GM19455 (cell line): ENCODE results near the gene LILRB4.
"Not testable (repeated sequence)": the region's sequence is repeated elsewhere in the genome, so short reads cannot be mapped to it uniquely, and the experiment has no call there.

Experiments used
- ATAC-seq: cut with Tn5 transposase; IDR thresholded peaks from one replicate; pipeline ENCODE4 v1.9.1; 2021; ENCODE audit not compliant: unreplicated experiment

LILRB4 gene

DNA sequence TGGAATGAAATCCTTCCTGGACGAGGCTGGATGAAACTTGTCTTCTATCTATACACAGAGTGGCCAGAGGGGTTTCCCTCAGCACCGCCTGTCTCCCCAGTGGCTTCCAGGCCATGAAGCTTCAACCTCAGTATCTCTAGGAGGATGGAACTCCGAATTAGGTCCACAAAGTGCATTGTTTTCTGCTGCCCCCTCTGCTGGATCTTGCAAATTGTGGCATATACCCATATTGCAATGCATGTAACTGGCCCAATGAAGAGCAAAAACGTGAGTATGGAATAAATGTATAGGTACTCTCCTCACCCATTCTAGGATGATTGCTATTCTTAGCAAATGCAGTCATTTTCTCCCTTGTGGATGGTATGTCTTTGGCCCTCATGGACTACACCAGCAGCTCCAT, 14.7 kb upstream of the LILRB4 start:
- ATAC-seq: no peak

- ATAC-seq: no peak
Measured at GRCh38 chr19:54650108-54650655, 12.6 kb upstream of the LILRB4 start.

DNA sequence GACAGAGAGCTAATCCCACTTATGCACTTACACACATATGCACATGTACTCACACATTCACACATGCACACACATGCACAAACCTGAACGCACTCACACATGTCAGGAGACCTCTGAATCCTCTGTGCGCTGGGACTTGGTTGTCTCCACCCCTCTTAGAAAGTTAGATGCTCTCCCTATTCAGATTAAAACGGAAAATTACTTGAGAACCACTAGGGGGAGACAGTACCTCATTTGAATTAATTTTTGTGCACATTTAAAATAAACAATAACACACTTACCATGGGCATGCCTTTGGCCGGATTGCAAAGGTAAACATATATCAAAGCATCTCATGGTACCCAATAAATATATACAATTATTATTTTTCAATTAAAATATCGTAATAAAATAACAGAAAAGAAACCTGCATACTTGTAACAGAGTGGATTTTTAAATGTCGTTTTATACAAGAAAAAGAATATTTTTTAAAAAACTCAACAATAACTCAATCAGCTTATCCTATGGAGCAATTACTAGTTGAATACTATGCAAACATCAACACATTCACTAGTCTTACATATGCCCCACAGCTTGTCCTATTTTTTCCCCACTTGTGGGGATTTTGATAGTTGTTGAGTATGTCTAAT, 9.5 kb upstream of the LILRB4 start:
- no peak for ATAC-seq

DNA sequence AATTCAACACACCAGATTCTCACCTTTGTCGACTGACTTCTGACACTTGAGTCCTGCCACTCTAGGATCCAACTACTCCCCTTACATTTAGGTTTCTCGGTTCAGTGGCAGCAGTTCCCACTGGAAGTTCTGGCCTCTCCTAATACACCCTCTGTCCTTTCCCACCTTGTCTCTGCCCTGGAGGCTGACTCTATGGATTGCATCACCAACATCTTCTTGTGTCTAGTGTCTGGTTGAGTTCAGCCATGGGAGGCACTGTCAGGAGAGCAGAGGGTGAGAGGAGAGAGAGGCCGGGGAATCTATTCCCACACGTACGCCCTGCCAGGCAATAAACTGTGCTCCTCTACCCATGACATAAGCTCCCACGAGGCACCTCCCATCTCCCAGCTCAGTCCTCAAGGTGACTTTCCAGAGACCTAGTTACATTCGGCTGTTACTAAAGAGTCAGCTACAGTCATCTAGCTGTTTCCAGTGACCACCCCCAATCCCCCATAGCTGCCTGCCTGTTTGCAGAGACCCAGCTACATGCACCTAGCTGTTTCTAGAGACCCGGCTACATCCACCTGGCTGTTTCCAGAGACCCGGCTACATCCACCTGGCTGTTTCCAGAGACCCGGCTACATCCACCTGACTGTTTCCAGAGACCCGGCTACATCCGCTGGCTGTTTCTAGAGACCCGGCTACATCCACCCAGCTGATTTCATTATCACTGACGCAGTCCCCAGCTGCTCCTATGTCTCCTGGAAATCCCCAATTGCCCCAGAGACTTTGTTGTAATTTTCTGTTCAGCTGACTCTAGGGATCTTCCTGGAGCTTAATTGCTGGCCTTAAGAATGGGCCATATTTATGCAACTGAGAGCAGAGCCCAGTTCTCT, 8.1 kb upstream of the LILRB4 start:
- ATAC-seq: no peak

DNA sequence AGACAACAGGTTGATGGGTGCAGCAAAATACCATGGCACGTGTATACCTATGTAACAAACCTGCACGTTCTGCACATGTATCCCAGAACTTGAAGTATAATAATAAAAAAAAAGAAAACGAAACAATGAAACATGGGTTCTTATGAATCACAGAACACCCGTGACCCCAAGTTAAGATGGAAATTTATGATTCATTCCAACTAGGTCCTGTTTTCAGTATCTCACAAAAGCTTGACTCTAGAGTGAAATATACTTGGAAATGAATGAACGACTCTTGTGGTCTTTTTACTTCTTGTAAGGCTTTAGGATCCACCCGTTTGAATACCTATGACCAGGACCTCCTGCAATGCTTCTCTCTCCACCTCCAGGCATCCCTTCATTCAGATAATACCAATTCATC, 3.5 kb upstream of the LILRB4 start:
- no peak for ATAC-seq

- no peak for ATAC-seq
Measured at GRCh38 chr19:54660306-54660705, 2.5 kb upstream of the LILRB4 start.

GRCh38 chr19:54660964-54661363, 1.8 kb upstream of the LILRB4 start:
- ATAC-seq: no peak

DNA sequence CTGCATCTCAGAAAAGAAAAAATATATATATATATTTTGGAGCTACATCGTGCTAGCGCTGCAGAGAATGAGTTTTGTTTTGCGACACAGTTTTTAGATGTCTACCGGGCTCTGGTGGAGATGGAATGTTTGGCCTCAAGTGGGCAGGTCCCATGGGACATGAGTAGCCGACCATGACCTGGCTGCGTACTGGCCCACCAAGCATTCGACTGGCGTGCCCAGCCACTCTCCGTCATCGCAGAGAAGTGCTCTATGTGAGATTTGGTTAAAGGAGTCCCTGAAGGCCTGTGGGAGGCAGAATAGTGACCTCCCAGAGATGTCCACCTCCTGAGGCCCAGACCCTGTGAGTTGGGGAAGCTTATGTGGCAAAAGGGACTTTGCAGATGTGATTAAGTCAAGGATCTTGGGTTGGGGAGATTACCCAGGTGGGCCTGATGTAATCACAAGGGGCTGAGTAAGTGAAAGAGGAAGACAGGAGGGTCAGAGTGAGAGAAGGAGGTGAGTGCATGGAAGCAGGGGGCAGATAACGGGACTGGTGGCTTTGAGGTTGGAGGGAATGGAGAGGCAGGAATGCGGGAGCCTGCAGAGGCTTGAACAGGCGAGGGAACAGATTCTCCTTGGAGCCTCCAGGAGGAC, 821 bp upstream of the LILRB4 start:
- no peak for ATAC-seq

DNA sequence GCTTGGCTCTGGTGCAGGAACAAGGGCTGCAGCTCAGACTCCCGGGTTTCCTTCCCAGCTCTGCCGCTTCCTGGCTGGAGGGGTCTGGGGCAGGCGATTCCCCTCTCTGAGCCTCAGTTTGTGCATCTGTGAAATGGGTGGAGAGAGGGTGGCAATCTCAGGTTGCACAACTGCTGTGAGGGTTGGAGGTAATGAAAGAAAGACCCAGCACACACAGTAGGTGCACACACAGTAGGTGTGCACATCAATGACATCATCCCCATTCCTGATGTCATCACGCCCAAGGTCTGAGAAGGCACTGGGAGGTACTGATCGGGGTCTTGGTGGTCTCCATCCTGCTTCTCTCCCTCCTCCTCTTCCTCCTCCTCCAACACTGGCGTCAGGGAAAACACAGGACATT, 2.7 kb downstream of the LILRB4 start:
- ATAC-seq: no peak

DNA sequence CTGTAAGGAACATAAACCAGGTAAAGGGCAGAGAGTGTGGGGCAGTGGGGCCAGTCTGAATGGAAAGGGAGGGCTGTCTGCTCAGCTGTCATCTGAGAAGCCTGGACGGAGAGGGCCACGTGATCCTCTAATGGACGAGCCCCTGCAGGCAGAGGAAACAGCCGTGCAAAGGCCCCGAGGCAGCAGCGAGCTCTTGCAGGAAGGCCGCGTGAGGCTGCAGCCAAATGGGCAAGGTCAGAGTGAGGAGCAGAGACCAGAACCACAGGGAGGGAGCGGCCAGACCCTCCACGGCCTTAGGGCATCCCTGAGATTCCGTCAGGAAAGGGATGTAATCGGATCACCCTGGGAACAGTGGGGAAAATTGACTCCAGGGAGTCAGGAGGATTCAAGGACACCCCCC, 4.4 kb downstream of the LILRB4 start:
- ATAC-seq: no peak

DNA sequence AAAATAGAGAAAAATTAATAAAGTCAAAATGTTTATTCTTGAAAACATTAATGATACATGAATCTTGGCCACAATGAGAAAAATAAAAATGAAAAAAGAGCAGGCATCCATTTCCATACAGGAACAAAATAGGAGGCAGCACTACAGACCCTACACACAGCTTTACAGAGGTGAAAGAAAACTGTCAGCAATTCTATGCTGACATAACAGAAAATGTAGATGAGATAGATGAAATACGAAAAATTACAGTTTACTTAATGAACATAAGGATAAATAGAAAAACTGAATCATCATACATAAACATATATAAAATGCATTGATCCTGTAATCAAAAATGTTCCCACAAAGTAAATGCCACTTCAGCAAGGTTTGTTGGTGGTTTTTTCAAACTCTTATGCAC, 5.6 kb downstream of the LILRB4 start:
- ATAC-seq: no peak

DNA sequence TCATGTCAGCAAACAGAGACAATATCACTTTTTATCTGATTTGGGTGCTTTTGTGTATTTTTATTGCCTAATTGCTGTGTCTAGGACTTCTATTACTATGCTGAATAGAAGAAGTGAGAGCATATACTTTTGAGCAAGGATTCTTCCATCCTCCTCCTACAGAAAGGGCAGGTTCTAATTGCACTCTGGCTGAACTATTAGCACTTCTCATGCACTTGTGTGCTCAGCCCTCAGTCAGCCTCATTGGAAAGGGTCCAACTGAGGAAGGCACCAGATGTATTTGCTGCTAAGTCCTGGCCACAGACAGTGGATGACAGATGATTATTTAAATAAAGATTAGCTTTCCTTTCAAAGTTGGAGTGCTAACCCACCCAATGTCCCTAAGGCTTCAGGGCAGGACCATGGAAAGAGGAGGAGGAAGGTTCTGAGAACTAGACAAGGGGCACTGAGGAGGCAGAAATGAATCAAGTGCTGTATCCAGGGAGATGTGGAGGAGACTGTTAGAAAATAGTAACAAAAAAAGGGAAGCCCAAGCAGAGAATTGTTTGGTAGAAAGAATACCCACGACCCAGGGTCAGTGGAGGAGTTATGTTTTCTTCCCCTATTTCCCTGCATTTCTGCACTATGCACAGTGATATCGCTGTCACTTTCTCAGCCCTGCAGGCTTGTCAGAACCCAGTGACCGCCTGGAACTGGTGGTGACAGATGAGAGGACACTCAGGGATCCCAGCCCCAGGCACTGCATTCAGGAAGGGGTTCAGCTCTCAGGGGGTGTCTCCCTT, 8.0 kb downstream of the LILRB4 start:
- ATAC-seq: no peak

DNA sequence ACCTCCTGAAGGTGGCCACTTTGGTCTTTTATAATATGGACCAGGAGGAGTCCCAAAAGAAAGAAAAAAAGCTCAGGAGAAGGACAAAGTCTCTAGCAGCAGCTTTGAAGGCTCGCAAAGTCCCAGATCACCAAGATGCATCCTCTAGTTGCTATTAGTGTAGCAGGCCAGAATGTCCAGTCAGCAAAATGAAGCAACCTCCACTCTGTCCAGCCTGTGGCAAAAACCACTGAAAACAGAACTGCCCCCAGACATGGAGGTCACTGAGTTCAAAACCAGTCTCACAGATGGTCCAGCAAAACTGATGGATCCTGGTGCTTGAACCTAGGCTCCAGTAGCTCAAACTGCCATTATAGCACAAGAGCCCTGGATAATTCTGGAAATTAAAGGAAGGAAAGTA, 10.4 kb downstream of the LILRB4 start:
- no peak for ATAC-seq

DNA sequence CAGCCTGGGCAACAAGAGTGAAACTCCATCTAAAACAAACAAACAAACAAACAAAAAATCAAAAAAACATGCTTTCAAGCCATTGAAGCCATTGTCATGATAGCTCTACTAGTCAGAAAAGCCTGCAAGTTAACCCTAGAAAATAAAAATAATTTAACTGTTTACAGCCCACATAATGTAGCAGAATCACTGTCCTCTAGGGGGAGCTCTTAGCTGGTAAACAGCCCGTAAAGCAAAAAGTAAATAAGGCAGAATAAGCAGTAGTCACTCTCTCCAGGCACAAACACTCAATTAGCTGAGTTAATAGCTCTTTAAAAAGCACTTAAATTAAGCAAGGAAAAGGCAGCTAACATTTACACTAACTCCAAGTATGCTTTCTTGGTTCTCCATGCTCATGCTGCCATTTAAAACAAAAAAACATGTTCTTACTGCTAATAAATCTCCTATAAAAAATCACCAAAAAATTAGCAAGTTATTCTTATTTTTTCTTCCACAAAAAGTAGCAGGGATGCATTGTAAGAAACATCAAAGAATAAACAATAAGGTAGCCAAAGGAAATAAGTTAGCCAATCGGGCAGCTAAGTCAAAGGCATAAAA, 11.3 kb downstream of the LILRB4 start:
- no peak for ATAC-seq

DNA sequence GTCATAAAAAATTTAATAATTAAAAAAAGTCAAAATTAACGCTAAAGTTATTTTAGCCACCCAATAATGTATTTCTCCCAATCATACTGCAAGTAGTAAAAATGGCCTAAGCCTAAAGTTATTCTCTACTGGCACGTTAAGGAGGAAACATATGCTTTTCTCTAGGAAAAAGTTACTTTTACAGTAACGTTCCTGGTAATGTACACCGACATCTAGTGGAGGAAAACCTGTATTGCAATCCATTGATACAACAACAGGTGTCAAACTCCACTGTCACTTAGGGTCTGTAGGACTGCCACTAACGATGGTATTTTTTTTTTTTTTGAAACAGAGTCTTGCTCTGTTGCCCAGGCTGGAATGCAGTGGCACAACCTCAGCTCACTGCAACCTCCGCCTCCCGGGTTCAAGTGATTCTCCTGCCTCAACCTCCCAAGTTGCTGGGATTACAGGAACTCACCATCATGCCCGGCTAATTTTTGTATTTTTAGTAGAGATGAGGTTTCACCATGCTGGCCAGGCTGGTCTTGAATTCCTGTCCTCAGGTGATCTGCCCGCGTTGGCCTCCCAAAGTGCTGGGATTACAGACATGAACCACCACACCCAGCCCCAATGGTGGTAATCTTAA, 13.5 kb downstream of the LILRB4 start:
- ATAC-seq: not testable (repeated sequence)

DNA sequence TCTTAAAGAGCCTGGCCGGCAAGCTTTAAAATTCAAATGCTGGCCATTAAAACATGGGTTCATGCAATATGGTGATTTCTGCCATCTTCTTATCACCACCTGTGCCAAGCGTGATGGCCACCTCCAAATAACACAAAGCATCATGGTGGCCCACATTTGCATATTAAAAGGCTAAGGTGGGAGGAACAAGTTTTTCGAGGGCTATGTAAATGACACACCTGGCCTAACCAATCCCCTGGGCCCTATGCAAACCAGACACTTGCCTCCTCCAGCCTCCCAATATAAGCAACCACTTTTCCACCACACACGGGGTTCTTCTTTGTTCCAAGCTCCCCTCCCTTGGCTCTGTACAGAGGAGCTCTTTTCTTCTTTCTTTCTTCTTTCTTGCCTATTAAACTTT, 14.4 kb downstream of the LILRB4 start:
- ATAC-seq: no peak

GRCh38 chr19:54681596-54681995, 18.8 kb downstream of the LILRB4 start:
- ATAC-seq: not testable (repeated sequence)

GRCh38 chr19:54682306-54682856, 19.6 kb downstream of the LILRB4 start:
- ATAC-seq: no peak

DNA sequence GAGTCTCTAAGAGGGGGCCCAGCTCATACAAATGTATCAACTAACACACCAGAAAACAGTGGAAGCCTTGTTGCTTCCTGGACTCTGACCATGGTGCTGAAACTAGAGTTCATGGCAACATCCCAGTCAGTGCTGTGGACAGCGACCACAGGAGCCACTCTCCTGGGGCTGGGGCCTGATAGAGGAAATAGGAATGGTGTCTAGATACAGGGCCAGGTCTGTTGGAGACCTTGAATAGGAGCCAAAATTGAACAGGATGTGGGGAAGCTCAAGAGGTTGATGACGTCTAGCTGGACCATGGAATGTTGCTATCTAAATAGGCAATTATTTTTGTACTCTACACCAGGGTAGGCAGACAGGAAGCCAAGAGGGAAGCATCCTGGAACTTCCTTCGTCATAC, 21.7 kb downstream of the LILRB4 start:
- ATAC-seq: no peak
